HepG2 (cell line): ENCODE measurements around the gene PLA2G4A. TPM values are rescaled to one million over a fixed set of nuclear protein-coding genes. Genes with fewer than 3 reads are reported as not detected.

ENCODE experiments used
- ATAC-seq: fragments of 200-7000 bp; cut with Tn5 transposase; 3 replicates; pipeline ENCODE4 v1.9.1; 2020; ENCODE audit warnings: mild to moderate bottlenecking, moderate library complexity
- BruUV-seq: library from RNA; stranded (reverse); fragments of 400-500 nt; replicated peaks from 2 replicates; lab custom pipeline; 2021; lab: Mats Ljungman, UMichigan
- CTCF ChIA-PET: fragments of 300-600 bp; formaldehyde crosslinking; extraction: SDS; loops from one replicate; lab custom pipeline; 2021; ENCODE audit warnings: low total read pairs, inconsistent platforms, low intra/inter-chr PET ratio; lab: Yijun Ruan, JAX
- POLR2A ChIA-PET: fragments of 350-600 bp; sonication (Branson Sonifier 250); formaldehyde crosslinking; loops from one replicate; lab custom pipeline; 2020; ENCODE audit warnings: antibody characterized with exemption, inconsistent platforms; lab: Yijun Ruan, JAX
- DNase-seq: peaks from one replicate; pipeline ENCODE4 v3.0.0-alpha.2; 2015; ENCODE audit warnings: low spot score
- FAIRE-seq: peaks from 3 replicates; lab custom pipeline; 2011; peaks lifted over from hg19 to GRCh38; lab: Jason Lieb, UNC
- H2AFZ ChIP-seq: one replicate; pipeline ENCODE4 v1.6.1; 2011; ENCODE audit warnings: low read length, inconsistent platforms
- H3K27ac ChIP-seq: fragments of 300-600 bp; 3 replicates; pipeline ENCODE4 v1.8.0; 2011; ENCODE audit warnings: mixed run types, mild to moderate bottlenecking, mixed read lengths, low read length, inconsistent platforms; ENCODE audit not compliant: insufficient read depth; ENCODE audit errors: extremely low read length
- H3K27me3 ChIP-seq, 2 experiments: fragments of 200-600 bp in 1 of 2; 2 replicates in 1 of 2; 3 replicates in 1 of 2; pipeline versions ENCODE4 v1.6.0 to v1.8.0; 2011; ENCODE audit warnings: low read length in 2 of 2, mild to moderate bottlenecking in 2 of 2, moderate library complexity in 2 of 2, inconsistent platforms in 1 of 2; ENCODE audit not compliant: insufficient read depth in 2 of 2, control insufficient read depth in 1 of 2
- H3K36me3 ChIP-seq, 2 experiments: fragments of 200-600 bp in 1 of 2; replicated peaks in 1 of 2; 2 replicates in 1 of 2; 3 replicates in 1 of 2; pipeline versions ENCODE4 v1.5.1 to v1.8.0; 2011; ENCODE audit warnings: low read length in 2 of 2, inconsistent platforms in 1 of 2; ENCODE audit not compliant: insufficient read depth in 2 of 2, control insufficient read depth in 1 of 2
- H3K4me1 ChIP-seq: 2 replicates; pipeline ENCODE4 v1.5.1; 2012; ENCODE audit warnings: low read length, inconsistent platforms; ENCODE audit not compliant: insufficient read depth
- H3K4me2 ChIP-seq: 2 replicates; pipeline ENCODE4 v1.6.0; 2011; ENCODE audit warnings: low read depth, low read length, inconsistent platforms
- H3K4me3 ChIP-seq, 3 experiments: fragments of 200-600 bp in 1 of 3; sonication (generic), shearing (Covaris generic) in 1 of 3; replicated peaks in 1 of 3; 2 replicates each; pipeline ENCODE4 v1.5.1; 2011 to 2016; ENCODE audit warnings: low read length in 3 of 3, inconsistent platforms in 2 of 3, low read depth in 2 of 3, mild to moderate bottlenecking in 2 of 3, control low read depth in 1 of 3, mixed read lengths in 1 of 3; ENCODE audit not compliant: insufficient read depth in 1 of 3
- H3K79me2 ChIP-seq: one replicate; pipeline ENCODE4 v1.6.1; 2011; ENCODE audit warnings: low read length, inconsistent platforms; ENCODE audit not compliant: insufficient read depth
- H3K9ac ChIP-seq: 2 replicates; pipeline ENCODE4 v1.6.0; 2011; ENCODE audit warnings: mild to moderate bottlenecking, low read depth, low read length, inconsistent platforms; ENCODE audit not compliant: insufficient read depth
- H3K9me3 ChIP-seq: 2 replicates; pipeline ENCODE4 v1.5.1; 2012; ENCODE audit warnings: mild to moderate bottlenecking, low read length
- H4K20me1 ChIP-seq: 2 replicates; pipeline ENCODE4 v1.6.0; 2011; ENCODE audit warnings: inconsistent platforms, mild to moderate bottlenecking, low read length, moderate library complexity; ENCODE audit not compliant: insufficient read depth
- ARID4A ChIP-seq: sonication (generic); formaldehyde crosslinking; IDR thresholded peaks from 2 replicates; pipeline ENCODE4 v1.5.0; 2020; ENCODE audit warnings: mild to moderate bottlenecking, missing genetic modification reagents, borderline replicate concordance
- CBFB ChIP-seq: sonication (generic); formaldehyde crosslinking; IDR thresholded peaks from 2 replicates; pipeline ENCODE4 v1.4.0; 2020; ENCODE audit warnings: missing genetic modification reagents
- ETV6 ChIP-seq: sonication (generic); formaldehyde crosslinking; conservative IDR thresholded peaks from 2 replicates; pipeline ENCODE4 v1.4.0; 2020; ENCODE audit warnings: missing genetic modification reagents
- IRX3 ChIP-seq: sonication (generic); formaldehyde crosslinking; IDR thresholded peaks from 2 replicates; pipeline ENCODE4 v1.8.1; 2023; ENCODE audit warnings: mild to moderate bottlenecking, low read depth, missing genetic modification reagents, borderline replicate concordance
- MBNL3 ChIP-seq: fragments of 250-450 bp; sonication (Bioruptor Pico); conservative IDR thresholded peaks from 2 replicates; pipeline ENCODE4 v1.8.0; 2022; ENCODE audit warnings: mild to moderate bottlenecking, inconsistent platforms
- PBX2 ChIP-seq: IDR thresholded peaks from 2 replicates; pipeline ENCODE4 v1.6.1; 2016; ENCODE audit warnings: control low read depth
- PHB2 ChIP-seq: fragments of 450-650 bp; IDR thresholded peaks from 2 replicates; pipeline ENCODE4 v1.6.1; 2018; ENCODE audit not compliant: partially characterized antibody
- RFXAP ChIP-seq: sonication (generic); formaldehyde crosslinking; IDR thresholded peaks from 2 replicates; pipeline ENCODE4 v1.4.0; 2020; ENCODE audit warnings: missing genetic modification reagents, borderline replicate concordance
- THAP9 ChIP-seq: sonication (generic); formaldehyde crosslinking; IDR thresholded peaks from 2 replicates; pipeline ENCODE4; 2020; ENCODE audit warnings: missing genetic modification reagents, mild to moderate bottlenecking, borderline replicate concordance
- ZHX1 ChIP-seq: sonication (generic); formaldehyde crosslinking; IDR thresholded peaks from 2 replicates; pipeline ENCODE4 v1.8.1; 2022; ENCODE audit warnings: low read depth, mild to moderate bottlenecking, missing genetic modification reagents
- ZNF367 ChIP-seq: sonication (generic); formaldehyde crosslinking; IDR thresholded peaks from 2 replicates; pipeline ENCODE4 v1.4.0; 2020; ENCODE audit warnings: missing genetic modification reagents, borderline replicate concordance
- ZNF782 ChIP-seq: sonication (generic); formaldehyde crosslinking; IDR thresholded peaks from 2 replicates; pipeline ENCODE4 v1.4.0; 2020; ENCODE audit warnings: missing genetic modification reagents, mild to moderate bottlenecking, borderline replicate concordance
- ZSCAN25 ChIP-seq: sonication (generic); formaldehyde crosslinking; IDR thresholded peaks from 2 replicates; pipeline ENCODE4 v1.8.0; 2022; ENCODE audit warnings: mild to moderate bottlenecking, missing genetic modification reagents
- ZSCAN30 ChIP-seq: sonication (generic); formaldehyde crosslinking; IDR thresholded peaks from 2 replicates; pipeline ENCODE4 v1.5.0; 2020; ENCODE audit warnings: mild to moderate bottlenecking, missing genetic modification reagents
- WGBS: methylation state at CpG from one replicate; pipeline ENCODE4 v1.1.6; 2017; ENCODE audit warnings: low lambda C conversion rate; 5-methylcytosine and 5-hydroxymethylcytosine counted together
- in situ Hi-C: cut with HindIII; loops from 2 replicates; pipeline ENCODE4 v1.10.0; 2017; ENCODE audit warnings: low pct_unique_long_range_greater_than_20kb; ENCODE audit not compliant: extremely low pct_ligation_motif_present
- intact Hi-C: fragments of 100-400 bp; cut with micrococcal nuclease; formaldehyde crosslinking; loops from one replicate; pipeline ENCODE4 v1.10.0; 2022; ENCODE audit not compliant: unreplicated experiment
- polyA plus RNA-seq, 8 experiments: library from polyadenylated mRNA; depleted of rRNA in 3 of 8; stranded (reverse) in 7 of 8; unstranded in 1 of 8; fragments of >200 nt; fragmentation: Illumina TruSeq in 4 of 8; extraction: Trizol in 4 of 8; gene quantifications; 2 replicates each; pipeline versions ENCODE4 v1.2.1 to v1.2.3, GENCODE V29; 2011 to 2016; ENCODE audit warnings: low read depth in 4 of 8, missing spikeins in 1 of 8, mixed read lengths in 1 of 8; ENCODE audit not compliant: insufficient read depth in 1 of 8
- total RNA-seq, 5 experiments: library from RNA; depleted of rRNA; stranded (reverse); fragments of >200 nt; fragmentation: Illumina TruSeq; extraction: Trizol; gene quantifications; 2 replicates each; pipeline ENCODE4 v1.2.3, GENCODE V29; 2016; ENCODE audit warnings: low read depth in 1 of 5

Gene PLA2G4A
- total and polyA plus RNA-seq, 2 of the 13 experiments (the other 11 are each of a cell fraction or from before 2014, with no cell fraction given) = not detected

- no peak overlapping the region for H3K27ac ChIP-seq
- H3K4me2 ChIP-seq = no peak overlapping the region
- no peaks in the 10 kb centered on the region for H4K20me1 ChIP-seq
- no peaks in the 10 kb centered on the region for H3K4me1 ChIP-seq
- FAIRE-seq (no peak), ATAC-seq (no peak), DNase-seq (no peak)
- BruUV-seq = no TSS peak
- no peaks in the 10 kb centered on the region for H3K79me2 ChIP-seq
- H2AFZ ChIP-seq = no peak overlapping the region
- in situ Hi-C loops = no loop called here
- POLR2A ChIA-PET = no interaction called here
- intact Hi-C loops = no loop called here
- H3K27me3 ChIP-seq = no peaks in the 10 kb centered on the region; a peak in 1 of 5 replicates
- no peaks in the 10 kb centered on the region for H3K9me3 ChIP-seq
- CTCF ChIA-PET = no interaction called here
- no peak overlapping the region for H3K9ac ChIP-seq
- H3K36me3 ChIP-seq = no peaks in the 10 kb centered on the region
- 1% methylated on average over 2 of the region's 2 CpGs for WGBS
- H3K4me3 ChIP-seq = no peak overlapping the region
- TF ChIP-seq ARID4A (CRISPR knock-in tag) (no peak), ZSCAN30 (CRISPR knock-in tag) (no peak), IRX3 (no peak), ZNF782 (CRISPR knock-in tag) (no peak), ZHX1 (no peak), RFXAP (CRISPR knock-in tag) (no peak), PBX2 (CRISPR knock-in tag) (no peak), MBNL3 (CRISPR knock-in tag) (no peak), ETV6 (no peak), ZSCAN25 (CRISPR knock-in tag) (no peak), PHB2 (no peak), ZNF367 (no peak), THAP9 (CRISPR knock-in tag) (no peak), CBFB (CRISPR knock-in tag) (no peak)
Observed at GRCh38 chr1:186958520-186958919, 129.8 kb downstream of the PLA2G4A start.
